ENCODE data around the gene TRAK1. TPM values are rescaled to one million over a fixed set of nuclear protein-coding genes. Genes with fewer than 3 reads are reported as not detected.

Gene TRAK1
- polyA plus RNA-seq, 1 donor = 103 TPM

DNA sequence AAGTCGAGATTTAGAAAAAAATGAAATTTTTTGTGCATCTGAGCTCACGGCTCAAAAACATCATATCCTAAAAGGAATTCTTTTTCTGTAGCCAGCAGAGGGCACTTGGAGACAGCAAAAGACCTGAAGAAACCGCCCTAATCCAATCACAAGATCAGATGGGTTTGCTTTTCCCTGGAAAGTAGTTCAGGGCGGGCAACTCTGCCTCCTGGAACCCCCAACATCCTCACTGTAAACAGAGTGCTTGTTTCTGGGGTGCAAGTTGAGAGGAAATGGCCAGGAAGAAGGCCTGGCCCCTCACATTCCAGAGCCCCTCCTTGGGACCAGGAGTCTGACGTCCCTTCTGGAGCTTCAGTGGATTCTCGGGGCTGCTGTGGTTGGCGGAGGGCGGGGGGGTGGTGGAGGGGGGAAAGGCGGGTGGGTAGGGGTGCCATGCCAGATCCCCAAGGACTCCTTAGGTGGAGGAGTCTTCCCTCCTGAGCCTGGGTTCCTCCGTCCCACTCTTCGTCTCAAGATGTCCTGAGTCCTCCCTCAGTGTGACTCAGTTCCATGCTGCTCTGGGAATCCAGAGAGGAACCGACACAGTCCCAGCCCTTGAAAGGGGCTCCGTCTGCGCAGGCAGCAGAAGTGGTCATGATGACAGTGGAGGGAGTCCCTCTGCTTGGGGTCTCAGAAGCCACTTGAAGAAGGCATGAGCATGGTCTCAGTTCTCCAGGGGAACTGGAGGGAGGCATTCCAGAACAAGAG is 139.0 kb downstream of the TRAK1 start:
- peak; percentile 24 for DNase-seq (ENCODE audit: low read depth)

DNA sequence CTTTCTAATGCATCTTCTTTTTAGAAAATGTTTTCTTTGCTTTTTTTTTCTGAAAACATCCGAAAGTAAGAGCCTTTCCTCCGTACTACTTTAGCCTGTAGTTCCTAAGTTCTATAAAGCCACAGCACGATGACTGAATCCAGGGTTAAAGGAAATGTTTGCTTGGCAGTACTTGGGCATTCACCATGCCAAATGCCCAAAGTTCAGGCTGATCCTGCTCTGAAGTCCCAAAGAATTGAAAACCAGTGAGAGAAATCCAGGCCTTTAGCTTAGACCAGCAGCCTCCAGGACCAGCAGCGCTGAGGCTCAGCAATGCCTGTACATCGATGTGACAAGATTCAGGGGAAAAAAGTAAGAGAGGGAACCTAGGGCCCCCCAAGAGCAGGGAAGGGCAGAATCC is 139.7 kb downstream of the TRAK1 start:
- DNase-seq (ENCODE audit: low read depth) = no peak

DNA sequence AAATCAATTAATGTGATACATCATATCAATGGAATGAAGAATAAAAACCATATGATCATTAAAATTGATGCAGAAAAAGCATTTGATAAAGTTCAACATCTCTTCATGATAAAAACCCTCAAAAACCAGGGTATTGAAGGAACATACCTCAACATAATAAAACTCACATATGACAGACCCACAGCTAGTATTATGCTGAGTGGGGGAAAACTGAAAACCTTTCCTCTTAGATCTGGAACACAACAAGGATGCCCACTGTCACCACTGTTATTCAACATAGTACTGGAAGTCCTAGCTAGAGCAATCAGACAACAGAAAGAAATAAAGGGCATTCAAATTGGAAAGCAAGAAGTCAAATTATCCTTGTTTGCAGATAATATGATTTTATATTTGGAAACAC is 144.4 kb downstream of the TRAK1 start:
- no peak for DNase-seq (ENCODE audit: low read depth)

DNA sequence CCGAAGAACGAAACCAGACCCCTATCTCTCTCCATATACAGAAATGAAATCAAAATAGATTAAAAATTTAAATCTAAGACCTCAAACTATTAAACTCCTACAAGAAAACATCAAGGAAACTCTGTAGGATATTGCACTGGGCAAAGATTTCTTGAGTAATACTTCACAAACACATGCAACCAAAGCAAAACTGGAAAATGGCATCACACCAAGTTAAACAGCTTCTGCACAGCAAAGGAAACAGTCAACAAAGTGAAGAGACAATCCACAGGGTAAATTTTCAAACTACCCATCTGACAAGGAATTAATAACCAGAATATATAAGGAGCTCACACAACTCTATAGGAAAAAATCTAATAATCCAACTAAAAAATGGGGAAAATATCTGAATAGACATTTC is 145.5 kb downstream of the TRAK1 start:
- DNase-seq (ENCODE audit: low read depth) = no peak

DNA sequence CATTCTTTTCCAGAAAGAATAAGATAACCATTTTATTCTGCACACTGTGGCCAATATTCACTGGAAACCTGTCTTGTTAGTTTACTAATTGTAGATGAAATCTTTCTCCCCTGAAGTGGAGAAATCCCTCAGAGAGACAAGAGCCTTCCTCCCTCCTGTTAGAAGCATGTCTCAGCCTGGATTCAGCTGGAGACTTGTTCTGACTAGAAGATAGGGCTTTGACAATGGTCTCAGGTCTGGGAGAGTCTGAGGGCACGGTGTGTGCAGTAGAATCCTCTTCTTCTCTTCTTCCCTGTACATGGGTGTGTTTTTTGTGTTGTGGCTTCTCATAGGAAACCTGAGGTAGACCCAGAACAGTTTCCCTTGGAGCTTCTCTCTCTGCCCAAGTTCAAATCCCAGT is 154.9 kb downstream of the TRAK1 start:
- DNase-seq (ENCODE audit: low read depth) = no peak

DNA sequence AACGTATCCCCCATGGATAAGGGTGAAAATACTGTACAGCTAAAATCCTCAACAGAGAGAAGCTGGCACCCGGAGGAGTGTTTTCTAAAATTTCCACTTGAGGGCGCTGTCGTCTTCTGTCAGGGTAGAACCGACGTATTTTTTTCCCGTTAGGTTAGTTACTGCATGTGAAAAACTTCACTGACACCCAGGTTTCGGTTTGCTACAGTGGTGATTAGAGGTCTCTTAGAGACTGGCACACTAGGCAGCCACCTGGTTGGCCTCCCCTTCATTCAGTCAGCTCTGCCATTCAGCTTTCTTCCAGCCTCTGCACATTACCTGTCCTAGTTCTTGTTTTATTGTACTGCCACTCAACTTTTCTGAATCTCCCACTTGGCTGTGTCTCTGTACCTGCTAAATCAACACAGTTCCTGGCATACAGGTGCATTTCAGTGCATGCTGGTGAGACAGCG is 156.4 kb downstream of the TRAK1 start:
- DNase-seq (ENCODE audit: low read depth) = peak; percentile 28

DNA sequence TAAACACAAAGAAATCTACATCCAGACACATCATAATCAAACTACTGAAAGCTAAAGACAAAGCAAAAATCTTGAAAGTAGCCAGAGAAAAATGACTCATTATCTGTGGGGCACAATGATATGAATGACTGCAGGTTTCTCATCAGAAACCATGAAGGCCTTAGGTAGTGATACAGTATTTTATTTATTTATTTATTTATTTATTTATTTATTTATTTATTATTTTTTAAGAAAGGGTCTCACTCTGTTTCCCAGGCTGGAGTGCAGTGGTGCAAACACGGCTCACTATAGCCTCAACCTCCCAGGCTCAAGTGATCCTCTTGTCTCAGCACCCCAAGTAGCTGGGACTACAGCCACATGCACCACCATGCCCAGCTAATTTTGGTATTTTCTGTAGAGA is 159.6 kb downstream of the TRAK1 start:
- no peak for DNase-seq (ENCODE audit: low read depth)

DNA sequence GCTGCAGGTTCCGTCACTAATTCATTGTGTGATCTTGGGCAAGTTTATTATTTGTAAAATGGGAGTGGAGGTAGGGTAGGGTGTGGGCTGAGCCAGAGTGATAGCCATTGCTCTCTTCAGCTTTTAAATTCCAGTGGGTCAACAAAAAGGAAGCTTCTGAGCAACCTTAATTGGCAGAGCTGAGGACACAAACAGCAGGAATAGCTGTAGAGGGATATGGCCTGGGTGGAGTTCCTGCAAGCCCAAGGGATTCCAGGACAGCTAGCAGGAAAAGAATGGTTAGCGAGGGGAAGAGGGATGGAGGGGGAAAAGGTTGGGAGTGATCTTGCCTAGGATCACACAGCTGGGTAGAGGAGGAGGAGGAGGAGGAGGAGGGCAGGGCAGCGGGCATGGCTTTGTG is 163.4 kb downstream of the TRAK1 start:
- no peak for DNase-seq (ENCODE audit: low read depth)

DNA sequence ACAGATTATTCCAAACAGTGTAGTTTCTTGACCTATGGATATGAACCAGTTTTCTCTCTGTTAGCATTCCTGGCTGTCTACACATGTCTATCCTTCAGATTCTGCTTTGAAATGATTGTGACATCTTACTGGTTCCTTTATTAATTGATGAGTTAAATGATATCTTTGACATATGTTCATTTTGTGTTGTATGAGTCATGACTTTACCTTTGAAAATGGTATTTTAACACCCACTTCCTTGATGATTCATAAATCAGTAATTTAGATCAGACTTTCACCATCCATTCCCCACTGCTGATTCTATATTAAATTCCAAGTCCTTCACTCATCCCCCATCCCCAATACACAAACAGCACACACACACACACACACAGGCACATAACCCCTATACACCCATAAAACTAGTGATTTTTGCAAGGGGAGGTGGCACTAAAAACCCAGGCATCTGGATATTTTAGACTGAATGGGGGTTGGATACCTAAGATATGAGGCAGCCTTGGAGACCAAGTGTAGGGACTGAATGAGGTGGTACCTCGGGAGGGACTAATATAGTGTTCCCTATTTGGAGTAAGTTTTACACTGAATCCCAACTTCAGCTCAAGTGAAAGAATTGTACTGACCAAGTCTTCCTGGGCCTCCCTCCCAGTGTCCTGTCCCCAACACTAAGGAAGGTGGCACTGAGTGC is 165.1 kb downstream of the TRAK1 start:
- DNase-seq (ENCODE audit: low read depth) = no peak

DNA sequence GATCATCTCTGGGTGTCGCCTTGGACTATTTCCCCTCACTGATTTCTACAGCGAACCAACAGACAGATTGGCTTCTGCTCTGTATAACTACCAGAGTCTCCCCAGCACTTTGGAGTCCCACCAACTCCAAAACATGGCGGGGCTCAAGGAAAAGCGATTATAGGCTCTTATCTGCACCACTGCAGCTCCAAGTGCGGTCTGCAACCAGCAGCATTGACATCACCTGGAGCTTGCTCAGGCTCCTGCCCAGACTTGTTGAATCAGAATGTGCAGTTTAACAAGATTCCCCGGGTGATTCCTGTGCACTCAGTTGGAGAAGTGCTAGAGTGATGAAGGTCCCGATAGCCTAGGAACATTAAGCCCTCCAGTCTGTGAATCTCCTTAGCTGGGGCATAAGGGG is 165.8 kb downstream of the TRAK1 start:
- DNase-seq (ENCODE audit: low read depth) = no peak

DNA sequence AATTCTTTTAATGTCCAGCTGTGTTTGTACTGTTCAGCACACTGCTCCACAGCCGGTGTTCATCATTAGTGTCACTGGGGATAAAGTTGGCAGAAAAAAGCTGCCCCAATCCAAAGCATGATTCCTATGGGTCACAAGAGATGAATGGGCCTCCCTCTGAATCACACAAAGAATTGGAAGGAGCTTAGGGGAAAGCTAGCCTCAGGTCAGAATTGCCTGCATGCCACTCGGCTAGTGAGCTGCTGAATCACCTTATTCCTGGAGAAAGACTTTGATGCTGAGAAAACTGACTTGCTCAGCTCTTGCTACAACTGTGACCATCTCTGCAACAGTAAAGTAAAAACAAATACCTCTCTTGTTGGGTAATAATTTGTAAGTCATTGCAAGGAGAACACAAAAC is 171.4 kb downstream of the TRAK1 start:
- no peak for DNase-seq (ENCODE audit: low read depth)

DNA sequence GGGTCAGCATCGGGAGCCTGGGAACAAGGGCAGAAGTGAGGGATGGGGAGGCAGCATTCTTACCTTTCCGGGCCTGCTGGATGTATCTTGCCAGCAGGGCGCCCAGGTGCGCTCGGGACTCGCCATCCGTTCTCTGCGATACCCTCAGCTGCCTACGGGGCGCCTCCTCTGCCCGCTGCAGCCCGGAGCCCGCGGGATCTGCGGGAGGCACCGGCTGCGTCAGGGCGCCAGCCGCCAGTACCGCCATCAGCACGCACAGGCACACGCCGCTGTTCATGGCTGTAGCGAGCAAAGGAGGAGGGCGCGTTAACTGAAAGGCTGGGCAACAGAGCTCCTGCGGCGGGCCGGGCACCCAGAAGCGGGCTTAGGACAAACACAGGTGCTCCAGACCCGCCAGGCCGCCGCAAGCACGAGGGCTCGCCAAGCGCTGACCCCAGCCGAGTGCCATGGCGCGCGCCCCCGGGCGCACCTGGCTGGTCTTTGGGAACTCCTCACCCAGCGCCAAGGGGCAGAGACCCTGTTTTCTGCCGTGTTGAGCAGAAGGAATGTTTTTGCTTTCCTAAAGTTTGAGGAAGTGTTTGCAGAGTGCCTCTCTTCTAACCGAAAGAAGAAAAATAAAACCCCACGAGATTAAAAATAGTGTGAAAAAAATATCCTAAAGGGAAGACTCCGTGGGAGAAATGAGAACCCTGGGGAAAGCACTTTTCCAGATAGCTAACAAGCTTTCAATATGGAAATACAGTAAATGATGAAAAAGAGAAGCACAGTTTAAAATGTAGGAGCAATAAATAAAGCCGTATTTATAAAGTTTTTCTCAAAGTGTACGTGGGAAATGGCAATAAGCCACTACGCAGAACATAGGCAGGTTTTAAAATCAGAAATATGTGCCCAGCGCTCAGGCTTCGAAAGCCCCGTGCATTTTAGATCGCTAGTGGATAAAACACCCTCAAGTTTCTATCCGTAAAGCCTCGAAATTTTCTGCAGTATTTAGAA is 172.5 kb downstream of the TRAK1 start:
- no peak for DNase-seq (ENCODE audit: low read depth)

DNA sequence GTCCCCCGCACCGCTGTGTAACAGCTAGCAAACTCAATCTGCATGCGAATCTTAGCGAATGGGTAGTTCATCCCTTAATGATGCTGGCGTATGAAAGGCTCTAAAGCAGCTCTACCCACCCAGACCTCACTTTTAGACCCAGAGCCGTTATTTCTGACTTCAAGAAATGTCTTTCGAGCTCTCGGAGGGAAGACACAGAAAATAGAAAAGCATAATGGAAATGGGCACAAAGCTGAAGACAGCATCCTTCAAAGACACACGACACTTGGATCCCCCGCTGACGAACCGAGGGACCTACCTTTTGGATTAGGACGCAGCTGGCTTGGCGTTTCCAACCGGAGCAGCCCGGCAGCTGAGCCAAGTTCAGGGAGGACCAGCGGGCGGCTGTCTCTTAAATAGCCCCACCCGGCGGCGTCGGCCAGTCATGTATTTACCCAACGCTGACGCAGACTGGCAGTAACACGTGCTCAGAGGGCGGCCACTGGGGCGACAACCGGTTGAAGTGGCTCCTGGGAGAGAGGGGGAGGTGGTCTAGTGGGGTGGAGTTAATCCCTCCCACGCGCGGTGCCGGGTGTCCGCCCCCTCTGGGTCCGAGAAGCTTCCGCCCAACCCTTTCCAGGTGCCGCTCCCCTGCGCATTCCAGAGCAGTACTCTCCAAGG is 173.4 kb downstream of the TRAK1 start:
- no peak for DNase-seq (ENCODE audit: low read depth)

DNA sequence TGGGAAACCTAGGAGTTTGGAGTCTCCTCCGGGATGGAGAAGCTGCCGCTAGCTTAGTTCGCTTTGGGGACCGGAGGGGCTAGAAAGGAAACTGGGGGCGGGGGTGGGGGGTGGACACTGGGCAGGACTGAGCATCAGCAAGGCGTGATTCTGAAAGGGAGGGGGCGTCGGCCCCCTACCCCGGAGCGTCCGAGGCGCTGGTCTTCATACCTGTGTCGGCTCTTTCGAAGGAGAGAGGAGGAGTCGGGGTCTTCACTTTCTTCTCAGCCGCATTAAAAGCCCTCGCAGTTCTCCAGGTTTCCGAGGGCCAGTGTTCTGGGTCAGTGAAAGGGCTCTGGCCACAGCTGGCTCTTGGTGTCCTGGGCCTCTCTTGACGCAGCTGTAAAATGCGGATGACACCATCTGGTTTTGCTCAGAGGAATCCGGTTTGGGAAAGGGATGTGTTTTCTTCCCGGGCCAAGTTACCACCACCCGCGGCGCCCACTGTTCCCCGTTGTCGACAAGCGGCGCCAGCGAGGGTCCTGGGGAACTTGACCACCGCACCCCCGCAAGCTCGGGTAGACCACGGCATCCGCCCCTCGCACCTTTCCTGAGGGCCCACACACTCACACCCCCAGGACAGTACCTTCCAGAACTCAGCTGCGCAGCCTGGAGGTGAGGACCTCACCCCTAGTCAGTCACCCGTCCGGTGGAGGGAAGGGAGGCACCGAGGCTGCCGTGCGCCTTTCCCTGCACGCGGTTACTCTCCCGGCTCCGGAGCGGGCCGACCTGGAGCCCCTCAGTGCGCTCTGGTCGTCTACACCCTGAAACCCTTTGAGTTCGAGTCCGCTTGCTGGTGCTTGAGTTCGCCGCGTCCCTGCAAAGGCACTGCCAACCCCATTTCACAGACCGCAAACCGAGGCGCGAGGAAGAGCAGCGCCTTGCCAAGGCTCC is 174.2 kb downstream of the TRAK1 start:
- DNase-seq (ENCODE audit: low read depth) = peak; percentile 39

DNA sequence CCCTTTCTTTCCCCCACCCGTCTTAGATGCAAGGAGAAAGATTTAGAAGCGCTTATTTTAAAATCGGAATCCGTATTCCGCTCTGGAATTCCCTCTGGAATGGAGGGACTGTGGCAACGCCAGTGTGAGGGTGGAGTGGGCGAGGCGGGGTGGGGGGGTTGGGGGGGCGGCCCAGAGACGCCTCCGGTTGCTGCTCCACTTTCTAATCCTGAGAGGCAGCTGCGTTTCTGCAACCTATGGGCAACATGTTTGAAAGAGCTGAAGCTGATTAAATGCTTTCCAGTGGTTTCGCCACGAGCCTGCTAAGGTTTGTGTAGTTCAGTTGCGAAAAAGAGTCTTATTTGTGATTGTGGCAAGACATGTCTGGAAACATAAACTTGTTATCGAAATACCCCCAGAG is 174.9 kb downstream of the TRAK1 start, which contains the start of gene CCK:
TSS of gene CCK (minus strand) at position 101 of the 400 bp plus-strand sequence. CDS start 2,555 bp downstream, outside the sequence.
- DNase-seq (ENCODE audit: low read depth) = no peak

DNA sequence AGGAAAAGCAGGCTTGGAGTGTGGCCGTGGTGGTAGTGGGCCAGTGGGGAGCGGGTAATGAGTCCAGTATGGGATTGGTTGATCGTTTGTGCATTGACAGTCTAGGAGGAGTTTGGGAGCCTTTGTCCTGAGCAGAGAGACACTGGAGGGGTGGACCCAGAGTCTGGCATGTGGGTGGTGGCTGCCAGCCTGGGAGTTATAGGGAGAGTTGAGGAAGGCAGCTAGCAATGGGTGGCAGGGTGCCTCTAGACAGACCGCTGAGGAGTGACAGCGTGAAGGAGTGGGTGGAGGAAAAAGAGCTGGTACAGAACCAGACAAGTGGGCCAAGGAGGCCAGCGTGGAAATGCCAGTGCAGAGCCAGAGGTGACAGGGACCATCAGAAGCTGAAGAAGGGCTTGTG is 176.7 kb downstream of the TRAK1 start:
- DNase-seq (ENCODE audit: low read depth) = no peak

DNA sequence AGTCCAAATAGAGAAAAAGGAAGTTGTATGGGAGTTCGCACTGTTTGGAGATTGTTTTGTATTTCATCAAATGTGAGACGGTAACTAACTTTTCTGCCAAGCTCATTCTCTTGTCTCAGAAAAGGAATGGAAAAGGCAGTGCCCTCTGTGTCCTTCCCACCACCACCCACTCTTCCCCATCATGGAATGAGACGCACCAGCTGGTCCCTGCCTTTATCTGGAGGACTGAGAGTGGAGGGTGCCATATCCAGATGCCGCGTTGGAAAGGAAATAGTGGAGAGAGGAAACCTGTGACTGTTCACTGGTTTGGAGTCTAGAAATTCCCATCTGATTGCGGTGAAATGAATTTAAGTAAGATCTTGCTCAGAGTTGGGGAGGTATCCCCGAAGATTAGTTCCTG is 178.5 kb downstream of the TRAK1 start:
- no peak for DNase-seq (ENCODE audit: low read depth)

DNA sequence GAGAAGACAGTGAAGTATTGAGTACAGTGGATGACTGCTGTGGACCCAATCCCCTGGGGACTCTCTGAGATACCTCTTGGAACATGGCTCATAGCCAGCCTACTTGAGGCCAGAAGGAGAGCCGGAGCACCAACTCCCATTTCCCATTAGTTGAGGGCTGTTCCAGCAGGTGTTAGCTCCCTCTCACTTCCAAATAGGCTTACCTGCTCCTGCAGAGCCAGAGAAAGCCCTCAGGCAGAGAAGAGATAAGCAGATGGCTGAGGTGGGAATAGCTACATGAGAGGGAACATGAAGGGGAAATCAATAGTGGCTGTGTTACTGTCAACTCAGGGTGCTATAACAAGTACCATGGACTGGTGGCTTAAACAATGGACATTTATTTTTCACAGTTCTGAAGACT is 179.4 kb downstream of the TRAK1 start:
- no peak for DNase-seq (ENCODE audit: low read depth)

DNA sequence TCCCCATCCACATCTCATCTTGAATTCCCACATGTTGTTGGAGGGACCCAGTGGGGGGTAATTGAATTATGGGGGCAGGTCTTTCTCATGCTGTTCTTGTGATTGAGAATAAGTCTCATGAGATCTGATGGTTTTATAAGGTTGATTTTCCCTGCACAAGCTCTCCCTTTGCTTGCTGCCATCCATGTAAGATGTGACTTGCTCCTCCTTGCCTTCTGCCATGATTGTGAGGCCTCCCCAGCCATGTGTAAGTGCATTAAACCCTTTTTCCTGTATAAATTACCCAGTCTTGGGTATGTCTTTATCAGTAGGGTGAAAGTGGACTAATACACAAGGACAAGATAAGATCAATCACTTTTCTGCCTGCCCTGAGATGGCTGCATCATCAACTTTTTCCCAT is 180.6 kb downstream of the TRAK1 start:
- no peak for DNase-seq (ENCODE audit: low read depth)

DNA sequence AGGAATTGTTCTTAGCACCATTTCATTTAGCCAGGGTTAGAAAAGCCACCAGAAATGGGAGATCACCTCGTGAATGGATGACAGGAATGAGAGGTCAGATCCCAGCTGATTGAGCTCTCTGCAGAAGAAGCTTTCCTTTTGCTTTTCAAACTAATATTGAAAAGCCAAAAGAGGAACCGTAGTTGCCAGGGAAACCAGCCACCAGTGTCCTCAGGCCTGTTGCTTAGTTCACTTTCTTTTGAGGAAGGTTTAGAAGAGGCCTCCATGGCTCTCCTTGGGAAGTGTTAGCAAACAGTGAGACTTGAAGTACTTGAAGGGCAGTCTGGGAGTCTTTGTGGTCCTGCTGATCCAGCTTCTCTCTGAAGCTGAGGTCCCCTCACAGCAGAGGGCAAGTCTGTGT is 182.2 kb downstream of the TRAK1 start:
- no peak for DNase-seq (ENCODE audit: low read depth)

Measured in forelimb muscle (tissue), 1 donor.